IgD-negative memory B cell (primary cell): ENCODE data around the gene NELFA. TPM values are rescaled to one million over a fixed set of nuclear protein-coding genes. Genes with fewer than 3 reads are reported as not detected.

Source experiments
- H3K27ac Mint-ChIP-seq, 3 donors: one replicate each; pipeline ENCODE4 v1.8.0; 2020 to 2022; ENCODE audit warnings: mild to moderate bottlenecking in 3 of 3, mixed read lengths in 3 of 3, moderate library complexity in 1 of 3
- H3K27me3 Mint-ChIP-seq: one replicate; pipeline ENCODE4 v1.8.0; 2021; ENCODE audit warnings: mixed read lengths
- H3K36me3 Mint-ChIP-seq: one replicate; pipeline ENCODE4 v1.8.0; 2020; ENCODE audit warnings: mild to moderate bottlenecking, mixed read lengths
- H3K4me1 Mint-ChIP-seq, 3 donors: one replicate each; pipeline ENCODE4 v1.8.0; 2020 to 2022; ENCODE audit warnings: mixed read lengths in 3 of 3, mild to moderate bottlenecking in 1 of 3
- H3K4me3 Mint-ChIP-seq, 4 donors: one replicate each; pipeline ENCODE4 v1.8.0; 2020 to 2022; ENCODE audit warnings: mild to moderate bottlenecking in 4 of 4, mixed read lengths in 4 of 4, moderate library complexity in 3 of 4
- H3K9me3 Mint-ChIP-seq, 3 donors: one replicate each; pipeline ENCODE4 v1.8.0; 2020 to 2021; ENCODE audit warnings: mixed read lengths in 3 of 3, mild to moderate bottlenecking in 1 of 3
- polyA plus RNA-seq: library from polyadenylated mRNA; unstranded; fragments of 300-500 nt; fragmentation: Illumina TruSeq; gene quantifications from one replicate; pipeline ENCODE4 v1.2.3, GENCODE V29; 2021

The NELFA gene
- polyA plus RNA-seq, 1 donor from 2014 or later = 44.7 TPM

GRCh38 chr4:1959104-1959384 is 49.7 kb downstream of the NELFA start:
- Mint-ChIP-seq H3K36me3 (peaks cover 8% of the 10 kb centered on the region), H3K4me1 (peaks cover 0 to 4% (median 0%) of the 10 kb centered on the region in 3 donors), H3K27ac (peak overlapping the region in 1 of 3 donors; percentile 8), H3K27me3 (no peaks in the 10 kb centered on the region), H3K9me3 (no peaks in the 10 kb centered on the region), H3K4me3 (no peak overlapping the region)

- H3K9me3 Mint-ChIP-seq = no peaks in the 10 kb centered on the region
- no peak overlapping the region for H3K4me3 Mint-ChIP-seq
- H3K36me3 Mint-ChIP-seq = peaks cover 8% of the 10 kb centered on the region
- no peaks in the 10 kb centered on the region for H3K27me3 Mint-ChIP-seq
- H3K27ac Mint-ChIP-seq = peak overlapping the region in 1 of 3 donors; percentile 8
- peaks cover 0 to 4% (median 0%) of the 10 kb centered on the region in 3 donors for H3K4me1 Mint-ChIP-seq
Measured at GRCh38 chr4:1958276-1959103, 50.3 kb downstream of the NELFA start.

- no peaks in the 10 kb centered on the region for H3K9me3 Mint-ChIP-seq
- peak overlapping the region in 1 of 3 donors; percentile 51 for H3K27ac Mint-ChIP-seq
- no peak overlapping the region for H3K4me3 Mint-ChIP-seq
- peaks cover 0 to 1% (median 0%) of the 10 kb centered on the region in 3 donors for H3K4me1 Mint-ChIP-seq
- no peaks in the 10 kb centered on the region for H3K27me3 Mint-ChIP-seq
- peaks cover 6% of the 10 kb centered on the region for H3K36me3 Mint-ChIP-seq
Measured at GRCh38 chr4:1956631-1957030, 52.1 kb downstream of the NELFA start.

GRCh38 chr4:1953335-1953734 is 55.4 kb downstream of the NELFA start:
- peak overlapping the region in 1 of 3 donors; percentile 62 for H3K27ac Mint-ChIP-seq
- H3K4me1 Mint-ChIP-seq = no peaks in the 10 kb centered on the region
- H3K4me3 Mint-ChIP-seq = no peak overlapping the region
- H3K9me3 Mint-ChIP-seq = no peaks in the 10 kb centered on the region
- no peaks in the 10 kb centered on the region for H3K36me3 Mint-ChIP-seq
- H3K27me3 Mint-ChIP-seq = no peaks in the 10 kb centered on the region

GRCh38 chr4:1952719-1953118 is 56.1 kb downstream of the NELFA start:
- Mint-ChIP-seq H3K9me3 (no peaks in the 10 kb centered on the region), H3K36me3 (no peaks in the 10 kb centered on the region), H3K27ac (no peak overlapping the region), H3K27me3 (no peaks in the 10 kb centered on the region), H3K4me1 (no peaks in the 10 kb centered on the region), H3K4me3 (no peak overlapping the region)

- H3K4me3 Mint-ChIP-seq = no peak overlapping the region
- no peaks in the 10 kb centered on the region for H3K9me3 Mint-ChIP-seq
- no peaks in the 10 kb centered on the region for H3K36me3 Mint-ChIP-seq
- H3K27ac Mint-ChIP-seq = no peak overlapping the region
- H3K27me3 Mint-ChIP-seq = no peaks in the 10 kb centered on the region
- no peaks in the 10 kb centered on the region for H3K4me1 Mint-ChIP-seq
Measured at GRCh38 chr4:1952058-1952700, 56.6 kb downstream of the NELFA start.

GRCh38 chr4:1950369-1950768 is 58.4 kb downstream of the NELFA start:
- no peaks in the 10 kb centered on the region for H3K9me3 Mint-ChIP-seq
- no peaks in the 10 kb centered on the region for H3K4me1 Mint-ChIP-seq
- H3K4me3 Mint-ChIP-seq = no peak overlapping the region
- H3K27ac Mint-ChIP-seq = no peak overlapping the region
- H3K27me3 Mint-ChIP-seq = no peaks in the 10 kb centered on the region
- no peaks in the 10 kb centered on the region for H3K36me3 Mint-ChIP-seq

GRCh38 chr4:1948892-1949436 is 59.8 kb downstream of the NELFA start:
- Mint-ChIP-seq H3K27me3 (no peaks in the 10 kb centered on the region), H3K9me3 (no peaks in the 10 kb centered on the region), H3K36me3 (no peaks in the 10 kb centered on the region), H3K27ac (no peak overlapping the region), H3K4me1 (no peaks in the 10 kb centered on the region), H3K4me3 (no peak overlapping the region)

- H3K9me3 Mint-ChIP-seq = no peaks in the 10 kb centered on the region
- H3K27me3 Mint-ChIP-seq = no peaks in the 10 kb centered on the region
- no peaks in the 10 kb centered on the region for H3K4me1 Mint-ChIP-seq
- H3K4me3 Mint-ChIP-seq = no peak overlapping the region
- no peaks in the 10 kb centered on the region for H3K36me3 Mint-ChIP-seq
- no peak overlapping the region for H3K27ac Mint-ChIP-seq
Measured at GRCh38 chr4:1948232-1948631, 60.5 kb downstream of the NELFA start.

- Mint-ChIP-seq H3K4me3 (no peak overlapping the region), H3K9me3 (no peaks in the 10 kb centered on the region), H3K27me3 (no peaks in the 10 kb centered on the region), H3K4me1 (no peaks in the 10 kb centered on the region), H3K36me3 (no peaks in the 10 kb centered on the region), H3K27ac (no peak overlapping the region)
Measured at GRCh38 chr4:1945912-1946311, 62.9 kb downstream of the NELFA start.

- Mint-ChIP-seq H3K4me1 (no peaks in the 10 kb centered on the region), H3K9me3 (no peaks in the 10 kb centered on the region), H3K27me3 (no peaks in the 10 kb centered on the region)
Measured at GRCh38 chr4:1945124-1945895, 63.5 kb downstream of the NELFA start.

GRCh38 chr4:1943928-1944327 is 64.8 kb downstream of the NELFA start:
- no peaks in the 10 kb centered on the region for H3K9me3 Mint-ChIP-seq
- no peak overlapping the region for H3K4me3 Mint-ChIP-seq
- no peaks in the 10 kb centered on the region for H3K4me1 Mint-ChIP-seq
- H3K36me3 Mint-ChIP-seq = peaks cover 4% of the 10 kb centered on the region
- H3K27me3 Mint-ChIP-seq = no peaks in the 10 kb centered on the region
- H3K27ac Mint-ChIP-seq = no peak overlapping the region

More at GRCh38 chr4:1945124-1945895, 63.5 kb downstream of the NELFA start:
- no peaks in the 10 kb centered on the region for H3K36me3 Mint-ChIP-seq
- peak overlapping the region in 1 of 3 donors; percentile 65 for H3K27ac Mint-ChIP-seq
- no peak overlapping the region for H3K4me3 Mint-ChIP-seq

- H3K27ac Mint-ChIP-seq = no peak overlapping the region
- no peak overlapping the region for H3K4me3 Mint-ChIP-seq
- peaks cover 7% of the 10 kb centered on the region for H3K36me3 Mint-ChIP-seq
- H3K9me3 Mint-ChIP-seq = no peaks in the 10 kb centered on the region
- H3K4me1 Mint-ChIP-seq = no peaks in the 10 kb centered on the region
- H3K27me3 Mint-ChIP-seq = no peaks in the 10 kb centered on the region
Measured at GRCh38 chr4:1940566-1940965, 68.2 kb downstream of the NELFA start.

GRCh38 chr4:1939664-1940509 is 68.9 kb downstream of the NELFA start:
- Mint-ChIP-seq H3K27me3 (no peaks in the 10 kb centered on the region), H3K9me3 (no peaks in the 10 kb centered on the region), H3K27ac (no peak overlapping the region), H3K36me3 (peaks cover 7% of the 10 kb centered on the region), H3K4me1 (no peaks in the 10 kb centered on the region), H3K4me3 (no peak overlapping the region)
